SIG-M5 treated with dmso at 0.1 percent for 504 hours (cell line): ENCODE results near the gene ZNF750.

ENCODE experiments used
- DNase-seq: peaks from one replicate; lab custom pipeline; 2025; ENCODE audit not compliant: unreplicated experiment; lab: John Stamatoyannopoulos, UW

ZNF750 gene

GRCh38 chr17:82873521-82873920 is 33.7 kb upstream of the ZNF750 start:
- no peak for DNase-seq

GRCh38 chr17:82872591-82873520 is 33.0 kb upstream of the ZNF750 start:
- no peak for DNase-seq

GRCh38 chr17:82871776-82872561 is 32.1 kb upstream of the ZNF750 start:
- DNase-seq, result no peak

GRCh38 chr17:82871056-82871775 is 31.4 kb upstream of the ZNF750 start:
- DNase-seq, result no peak

- no peak for DNase-seq
Observed at GRCh38 chr17:82870541-82870940, 30.7 kb upstream of the ZNF750 start.

GRCh38 chr17:82870091-82870491 is 30.3 kb upstream of the ZNF750 start:
- no peak for DNase-seq

GRCh38 chr17:82869536-82869935 is 29.7 kb upstream of the ZNF750 start:
- DNase-seq, result no peak

GRCh38 chr17:82868715-82869131 is 28.9 kb upstream of the ZNF750 start:
- no peak for DNase-seq

GRCh38 chr17:82867763-82868325 is 28.0 kb upstream of the ZNF750 start:
- DNase-seq, result no peak

GRCh38 chr17:82866590-82867191 is 26.9 kb upstream of the ZNF750 start:
- no peak for DNase-seq

- no peak for DNase-seq
Observed at GRCh38 chr17:82865774-82866395, 26.1 kb upstream of the ZNF750 start.

GRCh38 chr17:82865274-82865673 is 25.5 kb upstream of the ZNF750 start:
- DNase-seq, result no peak

- no peak for DNase-seq
Observed at GRCh38 chr17:82864713-82865248, 25.0 kb upstream of the ZNF750 start.

GRCh38 chr17:82863941-82864712 is 24.3 kb upstream of the ZNF750 start:
- DNase-seq, result peak; percentile 82

- DNase-seq, result no peak
Observed at GRCh38 chr17:82863383-82863940, 23.6 kb upstream of the ZNF750 start.

GRCh38 chr17:82862737-82863382 is 23.0 kb upstream of the ZNF750 start:
- no peak for DNase-seq

- no peak for DNase-seq
Observed at GRCh38 chr17:82862191-82862590, 22.4 kb upstream of the ZNF750 start.

GRCh38 chr17:82861393-82861775 is 21.6 kb upstream of the ZNF750 start:
- no peak for DNase-seq
